Endodermal cell (in vitro differentiated cells): ENCODE measurements around the gene SKAP1. TPM values are rescaled to one million over a fixed set of nuclear protein-coding genes. Genes with fewer than 3 reads are reported as not detected.

Experiments
- DNase-seq: peaks from one replicate; pipeline ENCODE4 v3.0.0-alpha.2; 2017
- H3K27ac ChIP-seq: 2 replicates; pipeline ENCODE4 v1.5.1; 2013; ENCODE audit warnings: mild to moderate bottlenecking, low read depth, low read length, moderate library complexity
- H3K27me3 ChIP-seq: 2 replicates; pipeline ENCODE4 v1.6.1; 2013; ENCODE audit warnings: mild to moderate bottlenecking, low read length, moderate library complexity; ENCODE audit not compliant: insufficient read depth, control insufficient read depth, poor library complexity, severe bottlenecking
- H3K36me3 ChIP-seq: 2 replicates; pipeline ENCODE4 v1.7.0; 2013; ENCODE audit warnings: mild to moderate bottlenecking, low read length, moderate library complexity; ENCODE audit not compliant: control insufficient read depth, insufficient read depth
- H3K4me1 ChIP-seq: one replicate; pipeline ENCODE4 v1.7.0; 2013; ENCODE audit warnings: low read length; ENCODE audit not compliant: control insufficient read depth, insufficient read depth
- H3K4me3 ChIP-seq: 2 replicates; pipeline ENCODE4 v1.5.1; 2013; ENCODE audit warnings: mild to moderate bottlenecking, low read length, moderate library complexity
- H3K9ac ChIP-seq: 2 replicates; pipeline ENCODE4 v1.6.1; 2013; ENCODE audit warnings: mild to moderate bottlenecking, low read length, moderate library complexity; ENCODE audit not compliant: poor library complexity, severe bottlenecking; ENCODE audit errors: extremely low read depth
- H3K9me3 ChIP-seq: 2 replicates; pipeline ENCODE4 v1.6.1; 2013; ENCODE audit warnings: mild to moderate bottlenecking, low read length, moderate library complexity; ENCODE audit not compliant: control insufficient read depth
- H3K27ac Mint-ChIP-seq: 2 replicates; pipeline ENCODE4 v1.8.0; 2020; ENCODE audit warnings: mixed read lengths
- H3K27me3 Mint-ChIP-seq: 2 replicates; pipeline ENCODE4 v1.8.0; 2021; ENCODE audit warnings: mild to moderate bottlenecking, mixed read lengths; ENCODE audit not compliant: insufficient read depth
- H3K36me3 Mint-ChIP-seq: 2 replicates; pipeline ENCODE4 v1.8.0; 2020; ENCODE audit warnings: low read depth, mixed read lengths
- H3K4me1 Mint-ChIP-seq: 2 replicates; pipeline ENCODE4 v1.8.0; 2020; ENCODE audit warnings: mixed read lengths
- H3K4me3 Mint-ChIP-seq: 2 replicates; pipeline ENCODE4 v1.8.0; 2020; ENCODE audit warnings: mild to moderate bottlenecking, moderate library complexity, mixed read lengths
- H3K9me3 Mint-ChIP-seq: 2 replicates; pipeline ENCODE4 v1.8.0; 2020; ENCODE audit warnings: mild to moderate bottlenecking, mixed read lengths
- CTCF ChIP-seq: fragments of 200-600 bp; sonication (generic); conservative IDR thresholded peaks from 2 replicates; pipeline ENCODE4 v1.5.0; 2021; ENCODE audit warnings: antibody characterized with exemption, mild to moderate bottlenecking
- WGBS, 2 experiments: methylation state at CpG; one replicate each; pipeline versions ENCODE4 v1.1.5 to v1.1.7; 2013; ENCODE audit warnings: missing lambda C conversion rate in 2 of 2, mixed read lengths in 1 of 2; ENCODE audit not compliant: insufficient coverage in 1 of 2, insufficient read length in 1 of 2; 5-methylcytosine and 5-hydroxymethylcytosine counted together
- total RNA-seq, 2 donors: library from RNA; stranded (reverse); fragmentation: NEBNext Ultra II Directional in 1 of 2; extraction: Animal tissue kit (Norgen Biotek cat#: 25700) in 1 of 2; gene quantifications; 2 replicates in 1 of 2; 3 replicates in 1 of 2; pipeline ENCODE4 v1.2.1, GENCODE V29; 2021

The SKAP1 gene
- total RNA-seq, 2 donors from 2014 or later = 0.31 to 0.53 TPM

- Histone ChIP-seq H3K4me3 (no peak overlapping the region), H3K9ac (no peak overlapping the region), H3K27me3 (no peaks in the 10 kb centered on the region), H3K4me1 (no peaks in the 10 kb centered on the region), H3K9me3 (no peaks in the 10 kb centered on the region), H3K27ac (no peak overlapping the region), H3K36me3 (peaks cover 21% of the 10 kb centered on the region)
- 94% methylated on average over 5 of the region's 5 CpGs; no CpG with 5 or more reads in 1 of the 2 experiments for WGBS, 2 experiments
- Mint-ChIP-seq H3K36me3 (peaks cover 29% of the 10 kb centered on the region), H3K4me3 (no peak overlapping the region), H3K27me3 (no peaks in the 10 kb centered on the region), H3K9me3 (no peaks in the 10 kb centered on the region), H3K4me1 (peaks cover 20% of the 10 kb centered on the region), H3K27ac (no peak overlapping the region)
- TF ChIP-seq CTCF = no peak
- DNase-seq = no peak
Observed at GRCh38 chr17:48113201-48113676, 316.8 kb downstream of the SKAP1 start.

- H3K27ac Mint-ChIP-seq = no peak overlapping the region
- H3K36me3 Mint-ChIP-seq = peaks cover 23% of the 10 kb centered on the region
- no peaks in the 10 kb centered on the region for H3K4me1 ChIP-seq
- no peaks in the 10 kb centered on the region for H3K27me3 Mint-ChIP-seq
- H3K4me1 Mint-ChIP-seq = peaks cover 20% of the 10 kb centered on the region
- no peak overlapping the region for H3K4me3 ChIP-seq
- no peaks in the 10 kb centered on the region for H3K27me3 ChIP-seq
- no peaks in the 10 kb centered on the region for H3K9me3 Mint-ChIP-seq
- TF ChIP-seq CTCF = no peak
- no peaks in the 10 kb centered on the region for H3K9me3 ChIP-seq
- no peak overlapping the region for H3K4me3 Mint-ChIP-seq
- H3K36me3 ChIP-seq = peaks cover 12% of the 10 kb centered on the region
- H3K27ac ChIP-seq = no peak overlapping the region
- H3K9ac ChIP-seq = no peak overlapping the region
- DNase-seq = no peak
- 93 to 100% methylated on average over 1 to 2 of the region's 2 CpGs for WGBS, 2 experiments
Observed at GRCh38 chr17:48111937-48112241, 318.1 kb downstream of the SKAP1 start.

- Mint-ChIP-seq H3K27ac (no peak overlapping the region), H3K36me3 (peaks cover 16% of the 10 kb centered on the region), H3K9me3 (no peaks in the 10 kb centered on the region), H3K4me3 (no peak overlapping the region), H3K4me1 (peaks cover 20% of the 10 kb centered on the region), H3K27me3 (peaks cover 3% of the 10 kb centered on the region)
- no peak for TF ChIP-seq CTCF
- 93 to 98% methylated on average over 9 of the region's 9 CpGs for WGBS, 2 experiments
- no peak for DNase-seq
- H3K27me3 ChIP-seq = no peaks in the 10 kb centered on the region
- peaks cover 9% of the 10 kb centered on the region for H3K36me3 ChIP-seq
- no peak overlapping the region for H3K27ac ChIP-seq
- no peak overlapping the region for H3K9ac ChIP-seq
- H3K4me3 ChIP-seq = no peak overlapping the region
- no peaks in the 10 kb centered on the region for H3K4me1 ChIP-seq
- no peaks in the 10 kb centered on the region for H3K9me3 ChIP-seq
Observed at GRCh38 chr17:48110761-48111160, 319.3 kb downstream of the SKAP1 start.
